ENCODE results near the gene SETD7.
"Not testable (repeated sequence)": the region's sequence is repeated elsewhere in the genome, so short reads cannot be mapped to it uniquely, and the experiment has no call there.

DNA sequence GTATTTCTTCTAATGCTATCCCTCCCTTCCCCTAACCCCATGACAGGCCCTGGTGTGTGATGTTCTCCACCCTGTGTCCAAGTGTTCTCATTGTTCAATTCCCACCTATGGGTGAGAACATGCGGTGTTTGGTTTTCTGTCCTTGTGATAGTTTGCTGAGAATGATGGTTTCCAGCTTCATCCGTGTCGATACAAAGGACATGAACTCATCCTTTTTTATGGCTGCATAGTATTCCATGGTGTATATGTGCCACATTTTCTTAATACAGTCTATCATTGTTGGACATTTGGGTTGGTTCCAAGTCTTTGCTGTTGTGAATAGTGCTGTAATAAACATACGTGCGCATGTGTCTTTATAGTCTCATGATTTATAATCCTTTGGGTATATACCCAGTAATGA lies 91.5 kb downstream of the SETD7 start:
- TF ChIP-seq, protein P1, sequence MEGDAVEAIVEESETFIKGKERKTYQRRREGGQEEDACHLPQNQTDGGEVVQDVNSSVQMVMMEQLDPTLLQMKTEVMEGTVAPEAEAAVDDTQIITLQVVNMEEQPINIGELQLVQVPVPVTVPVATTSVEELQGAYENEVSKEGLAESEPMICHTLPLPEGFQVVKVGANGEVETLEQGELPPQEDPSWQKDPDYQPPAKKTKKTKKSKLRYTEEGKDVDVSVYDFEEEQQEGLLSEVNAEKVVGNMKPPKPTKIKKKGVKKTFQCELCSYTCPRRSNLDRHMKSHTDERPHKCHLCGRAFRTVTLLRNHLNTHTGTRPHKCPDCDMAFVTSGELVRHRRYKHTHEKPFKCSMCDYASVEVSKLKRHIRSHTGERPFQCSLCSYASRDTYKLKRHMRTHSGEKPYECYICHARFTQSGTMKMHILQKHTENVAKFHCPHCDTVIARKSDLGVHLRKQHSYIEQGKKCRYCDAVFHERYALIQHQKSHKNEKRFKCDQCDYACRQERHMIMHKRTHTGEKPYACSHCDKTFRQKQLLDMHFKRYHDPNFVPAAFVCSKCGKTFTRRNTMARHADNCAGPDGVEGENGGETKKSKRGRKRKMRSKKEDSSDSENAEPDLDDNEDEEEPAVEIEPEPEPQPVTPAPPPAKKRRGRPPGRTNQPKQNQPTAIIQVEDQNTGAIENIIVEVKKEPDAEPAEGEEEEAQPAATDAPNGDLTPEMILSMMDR (IDR thresholded peaks at IDR 0.05; ENCODE audit: borderline replicate concordance, extremely low read depth, low read length, poor library complexity, severe bottlenecking) = not testable (repeated sequence)
- not testable (repeated sequence) for TF ChIP-seq EZH2 (IDR thresholded peaks at IDR 0.05; ENCODE audit: borderline replicate concordance, low read depth, low read length, severe bottlenecking)
